ENCODE results near the gene RASA3.
"Not testable (repeated sequence)": the region's sequence is repeated elsewhere in the genome, so short reads cannot be mapped to it uniquely, and the experiment has no call there.

The RASA3 gene

GRCh38 chr13:113992276-113993005 is 140.0 kb downstream of the RASA3 start:
- TF ChIP-seq, protein P1, sequence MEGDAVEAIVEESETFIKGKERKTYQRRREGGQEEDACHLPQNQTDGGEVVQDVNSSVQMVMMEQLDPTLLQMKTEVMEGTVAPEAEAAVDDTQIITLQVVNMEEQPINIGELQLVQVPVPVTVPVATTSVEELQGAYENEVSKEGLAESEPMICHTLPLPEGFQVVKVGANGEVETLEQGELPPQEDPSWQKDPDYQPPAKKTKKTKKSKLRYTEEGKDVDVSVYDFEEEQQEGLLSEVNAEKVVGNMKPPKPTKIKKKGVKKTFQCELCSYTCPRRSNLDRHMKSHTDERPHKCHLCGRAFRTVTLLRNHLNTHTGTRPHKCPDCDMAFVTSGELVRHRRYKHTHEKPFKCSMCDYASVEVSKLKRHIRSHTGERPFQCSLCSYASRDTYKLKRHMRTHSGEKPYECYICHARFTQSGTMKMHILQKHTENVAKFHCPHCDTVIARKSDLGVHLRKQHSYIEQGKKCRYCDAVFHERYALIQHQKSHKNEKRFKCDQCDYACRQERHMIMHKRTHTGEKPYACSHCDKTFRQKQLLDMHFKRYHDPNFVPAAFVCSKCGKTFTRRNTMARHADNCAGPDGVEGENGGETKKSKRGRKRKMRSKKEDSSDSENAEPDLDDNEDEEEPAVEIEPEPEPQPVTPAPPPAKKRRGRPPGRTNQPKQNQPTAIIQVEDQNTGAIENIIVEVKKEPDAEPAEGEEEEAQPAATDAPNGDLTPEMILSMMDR (IDR thresholded peaks at IDR 0.05; ENCODE audit: low read depth, low read length, missing control alignments) = no peak
- H3K4me3 ChIP-seq (ENCODE audit: low read depth, low read length) = no peak overlapping the region
- no peak for DNase-seq (ENCODE audit: low read depth)

DNA sequence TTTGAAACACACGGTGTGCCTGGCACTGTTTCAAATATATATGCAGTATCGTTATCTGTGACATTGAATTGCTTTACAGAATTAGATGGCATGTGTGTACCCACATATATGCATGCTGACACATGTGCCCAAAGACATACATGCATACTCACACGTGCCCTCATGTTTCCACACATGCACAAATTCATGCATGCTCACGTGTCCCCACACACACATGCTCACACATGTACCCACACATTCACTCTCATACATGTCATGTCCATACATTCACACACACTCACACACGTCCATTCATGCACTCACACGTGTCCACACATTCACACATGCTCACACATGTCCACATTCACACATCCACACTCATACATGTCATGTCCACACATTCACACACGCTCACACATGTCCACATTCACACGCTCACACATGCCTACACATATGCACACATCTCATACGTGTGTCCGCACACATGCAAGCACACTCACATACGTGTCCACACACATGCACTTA is 140.7 kb downstream of the RASA3 start:
- TF ChIP-seq, protein P1 (IDR thresholded peaks at IDR 0.05; ENCODE audit: low read depth, low read length, missing control alignments) = no peak
- no peak for DNase-seq (ENCODE audit: low read depth)
- no peak overlapping the region for H3K4me3 ChIP-seq (ENCODE audit: low read depth, low read length)

DNA sequence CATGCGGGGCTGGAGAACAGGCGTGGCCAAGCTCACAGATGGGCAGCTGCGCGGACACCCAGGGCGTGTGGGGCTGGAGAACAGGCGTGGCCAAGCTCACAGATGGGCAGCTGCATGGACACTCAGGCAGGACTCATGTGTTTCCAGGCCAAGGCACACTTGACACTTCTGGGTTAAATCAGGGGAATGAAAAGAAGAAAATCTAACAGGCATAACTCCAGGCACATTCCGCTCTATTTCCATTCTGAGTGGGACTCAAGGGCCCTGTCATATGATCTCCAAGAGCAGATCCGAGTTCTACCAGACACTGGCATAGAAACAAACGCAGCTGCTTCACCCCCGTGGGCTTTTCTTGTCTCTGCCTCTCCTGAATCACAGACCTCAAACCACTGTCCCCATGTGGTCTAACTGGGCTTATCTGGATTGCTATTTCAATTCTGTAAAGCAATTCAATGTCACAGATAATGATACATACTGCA is 141.2 kb downstream of the RASA3 start:
- no peak overlapping the region for H3K4me3 ChIP-seq (ENCODE audit: low read depth, low read length)
- TF ChIP-seq, protein P1 (IDR thresholded peaks at IDR 0.05; ENCODE audit: low read depth, low read length, missing control alignments) = no peak
- DNase-seq (ENCODE audit: low read depth) = no peak

GRCh38 chr13:113990321-113990837 is 142.0 kb downstream of the RASA3 start:
- TF ChIP-seq, protein P1 (IDR thresholded peaks at IDR 0.05; ENCODE audit: low read depth, low read length, missing control alignments) = no peak
- no peak overlapping the region for H3K4me3 ChIP-seq (ENCODE audit: low read depth, low read length)

GRCh38 chr13:113989585-113990300 is 142.7 kb downstream of the RASA3 start:
- H3K4me3 ChIP-seq (ENCODE audit: low read depth, low read length) = no peak overlapping the region
- TF ChIP-seq, protein P1 (IDR thresholded peaks at IDR 0.05; ENCODE audit: low read depth, low read length, missing control alignments) = no peak
- no peak for DNase-seq (ENCODE audit: low read depth)

More at GRCh38 chr13:113990321-113990837, 142.0 kb downstream of the RASA3 start:
- DNase-seq (ENCODE audit: low read depth) = no peak

DNA sequence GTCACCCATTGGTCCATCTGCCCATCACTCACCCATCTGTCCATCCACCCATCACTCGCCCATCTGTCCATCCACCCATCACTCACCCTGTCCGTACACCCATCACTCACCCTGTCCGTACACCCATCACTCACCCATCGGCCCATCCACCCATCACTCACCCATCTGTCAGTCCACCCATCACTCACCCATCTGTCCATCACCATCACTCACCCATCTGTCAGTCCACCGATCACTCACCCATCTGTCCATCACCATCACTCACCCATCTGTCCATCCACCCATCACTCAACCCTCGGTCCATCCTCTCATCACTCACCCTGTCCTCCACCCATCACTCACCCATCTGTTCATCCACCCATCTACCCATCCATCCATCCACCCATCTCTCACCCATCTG is 143.6 kb downstream of the RASA3 start:
- DNase-seq (ENCODE audit: low read depth); H3K4me3 ChIP-seq (ENCODE audit: low read depth, low read length): not testable (repeated sequence)

DNA sequence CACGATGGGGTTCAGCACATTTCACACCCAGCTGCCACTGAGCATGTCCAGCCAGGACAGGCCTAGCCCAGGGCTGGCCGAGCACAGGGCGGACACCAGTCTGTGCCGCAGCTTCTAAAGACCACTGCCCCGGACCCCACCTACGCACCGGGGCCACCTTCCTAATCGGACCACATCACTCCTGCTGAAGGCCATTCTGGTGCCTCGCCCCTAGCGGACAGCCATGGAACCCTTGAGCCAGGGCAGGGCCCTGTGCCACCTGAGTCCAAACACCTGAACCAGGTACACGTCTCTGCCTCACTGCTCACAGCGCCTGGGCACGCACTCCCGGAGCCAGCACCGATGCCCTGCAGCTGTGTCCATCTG is 150.1 kb downstream of the RASA3 start:
- no peak overlapping the region for H3K4me3 ChIP-seq (ENCODE audit: low read depth, low read length)
- TF ChIP-seq, protein P1 (IDR thresholded peaks at IDR 0.05; ENCODE audit: low read depth, low read length, missing control alignments) = no peak
- DNase-seq (ENCODE audit: low read depth) = no peak
